ENCODE results near the gene HOXB9. TPM values are rescaled to one million over a fixed set of nuclear protein-coding genes. Genes with fewer than 3 reads are reported as not detected.

The HOXB9 gene
- total and polyA plus RNA-seq, 2 donors from 2014 or later: 29.2 to 45.8 TPM

GRCh38 chr17:48586355-48587258, 39.6 kb downstream of the HOXB9 start:
- FAIRE-seq: no peak
- Histone ChIP-seq H3K4me3 (ENCODE audit: low read length in 3 of 3) (peak overlapping the region; percentile 87 to 93 (median 88)), H3K27me3 (ENCODE audit: control insufficient read depth, insufficient read depth, low read length) (no peaks in the 10 kb centered on the region), H3K27ac (ENCODE audit: low read depth in 2 of 2, low read length in 2 of 2) (peak overlapping the region; percentile 93 to 98), H3K4me1 (ENCODE audit: control insufficient read depth in 2 of 3, insufficient read depth in 2 of 3, low read depth in 1 of 3, low read length in 3 of 3) (peaks cover 12 to 31% (median 16%) of the 10 kb centered on the region in 3 donors), H3K36me3 (ENCODE audit: control insufficient read depth in 2 of 3, insufficient read depth in 3 of 3, low read length in 3 of 3) (peaks cover 0 to 5% (median 0%) of the 10 kb centered on the region in 3 donors), H3K9ac (ENCODE audit: low read length in 3 of 3) (peak overlapping the region; percentile 86 to 95 (median 91)), H3K9me3 (ENCODE audit: control insufficient read depth in 2 of 3, insufficient read depth in 1 of 3, low read length in 3 of 3) (no peaks in the 10 kb centered on the region)
- DNase-seq: peak in 1 of 5 donors; percentile 73
- intact Hi-C loops (cut with DNase I): no loop called here
- no peak for TF ChIP-seq CTCF (IDR thresholded peaks at IDR 0.05; ENCODE audit: borderline replicate concordance, extremely low read depth, insufficient read depth)

GRCh38 chr17:48584223-48584741, 41.9 kb downstream of the HOXB9 start:
- no peak for DNase-seq
- Histone ChIP-seq H3K9me3 (ENCODE audit: control insufficient read depth in 2 of 3, insufficient read depth in 1 of 3, low read length in 3 of 3) (no peaks in the 10 kb centered on the region), H3K4me1 (ENCODE audit: control insufficient read depth in 2 of 3, insufficient read depth in 2 of 3, low read depth in 1 of 3, low read length in 3 of 3) (peaks cover 12 to 30% (median 16%) of the 10 kb centered on the region in 3 donors)

DNA sequence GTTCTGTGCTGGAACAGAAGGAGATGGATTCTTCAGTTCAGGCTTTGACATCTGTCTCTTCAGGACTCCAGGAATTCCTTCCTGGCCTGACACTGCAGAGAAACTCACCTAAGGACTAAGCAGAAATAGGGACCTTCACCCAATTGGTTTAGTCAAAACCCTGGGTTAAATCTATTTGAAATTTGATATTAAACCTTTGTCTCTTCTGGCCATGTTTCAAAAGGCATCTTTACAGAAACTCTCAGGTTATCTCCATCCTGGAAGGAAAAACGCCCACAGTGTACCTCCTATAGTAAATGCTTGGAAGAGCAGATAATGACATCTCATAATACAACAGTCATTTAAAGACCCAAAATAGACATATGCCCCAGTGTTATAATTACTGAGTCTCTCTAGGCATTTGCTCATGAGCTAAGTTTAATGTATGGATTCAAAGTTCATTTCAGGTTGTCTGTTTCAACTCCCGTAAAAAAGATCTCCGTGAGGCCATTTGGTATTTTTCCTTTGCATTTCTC, 42.4 kb downstream of the HOXB9 start:
- intact Hi-C loops (cut with DNase I): no loop called here
- Histone ChIP-seq H3K9me3 (ENCODE audit: control insufficient read depth in 2 of 3, insufficient read depth in 1 of 3, low read length in 3 of 3) (no peaks in the 10 kb centered on the region), H3K27me3 (ENCODE audit: control insufficient read depth, insufficient read depth, low read length) (no peaks in the 10 kb centered on the region), H3K27ac (ENCODE audit: low read depth in 2 of 2, low read length in 2 of 2) (peak overlapping the region; percentile 97 to 98), H3K36me3 (ENCODE audit: control insufficient read depth in 2 of 3, insufficient read depth in 3 of 3, low read length in 3 of 3) (peaks cover 0 to 2% (median 0%) of the 10 kb centered on the region in 3 donors), H3K4me1 (ENCODE audit: control insufficient read depth in 2 of 3, insufficient read depth in 2 of 3, low read depth in 1 of 3, low read length in 3 of 3) (peaks cover 12 to 31% (median 16%) of the 10 kb centered on the region in 3 donors), H3K9ac (ENCODE audit: low read length in 3 of 3) (peak overlapping the region; percentile 83 to 96 (median 91)), H3K4me3 (ENCODE audit: low read length in 3 of 3) (peak overlapping the region; percentile 3 to 77 (median 42))
- TF ChIP-seq CTCF (IDR thresholded peaks at IDR 0.05; ENCODE audit: borderline replicate concordance, extremely low read depth, insufficient read depth): no peak
- DNase-seq (no peak), FAIRE-seq (no peak)

More at GRCh38 chr17:48584223-48584741, 41.9 kb downstream of the HOXB9 start:
- FAIRE-seq: no peak
- Histone ChIP-seq H3K36me3 (ENCODE audit: control insufficient read depth in 2 of 3, insufficient read depth in 3 of 3, low read length in 3 of 3) (peaks cover 0 to 2% (median 0%) of the 10 kb centered on the region in 3 donors), H3K27me3 (ENCODE audit: control insufficient read depth, insufficient read depth, low read length) (no peaks in the 10 kb centered on the region), H3K4me3 (ENCODE audit: low read length in 3 of 3) (peak overlapping the region; percentile 3 to 45 (median 37)), H3K27ac (ENCODE audit: low read depth in 2 of 2, low read length in 2 of 2) (peak overlapping the region; percentile 93 to 98), H3K9ac (ENCODE audit: low read length in 3 of 3) (peak overlapping the region in 2 of 3 donors; percentile 83 to 91)
- no peak for TF ChIP-seq CTCF (IDR thresholded peaks at IDR 0.05; ENCODE audit: borderline replicate concordance, extremely low read depth, insufficient read depth)
- intact Hi-C loops (cut with DNase I): no loop called here

Measured in kidney (tissue), 14 donors.